ENCODE data around the gene SMARCB1.
A peak's percentile ranks its signal among the peaks of the same experiment; 100 is the strongest.

Gene SMARCB1

DNA sequence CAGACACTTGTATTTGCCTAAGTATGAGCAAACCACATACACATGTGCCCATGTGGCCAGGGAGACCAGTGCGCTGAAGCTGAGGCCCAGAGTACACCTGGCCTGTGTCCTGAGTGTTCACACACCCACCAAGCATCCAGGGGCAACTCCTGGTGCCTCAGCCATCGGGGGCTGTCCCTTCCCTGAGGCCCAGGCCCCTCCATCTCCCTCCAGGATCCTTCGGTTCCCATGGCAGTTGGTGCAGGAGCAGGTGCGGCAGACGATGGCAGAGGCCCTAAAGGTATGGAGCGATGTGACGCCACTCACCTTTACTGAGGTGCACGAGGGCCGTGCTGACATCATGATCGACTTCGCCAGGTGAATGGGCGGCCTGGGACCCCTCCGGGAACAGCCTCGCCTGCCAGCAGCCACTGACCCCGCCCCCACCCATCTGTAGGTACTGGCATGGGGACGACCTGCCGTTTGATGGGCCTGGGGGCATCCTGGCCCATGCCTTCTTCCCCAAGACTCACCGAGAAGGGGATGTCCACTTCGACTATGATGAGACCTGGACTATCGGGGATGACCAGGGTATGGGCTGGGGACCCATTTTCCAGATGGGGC lies 6.5 kb upstream of the SMARCB1 start:
- DNase-seq (ENCODE audit: low spot score), result no peak

DNA sequence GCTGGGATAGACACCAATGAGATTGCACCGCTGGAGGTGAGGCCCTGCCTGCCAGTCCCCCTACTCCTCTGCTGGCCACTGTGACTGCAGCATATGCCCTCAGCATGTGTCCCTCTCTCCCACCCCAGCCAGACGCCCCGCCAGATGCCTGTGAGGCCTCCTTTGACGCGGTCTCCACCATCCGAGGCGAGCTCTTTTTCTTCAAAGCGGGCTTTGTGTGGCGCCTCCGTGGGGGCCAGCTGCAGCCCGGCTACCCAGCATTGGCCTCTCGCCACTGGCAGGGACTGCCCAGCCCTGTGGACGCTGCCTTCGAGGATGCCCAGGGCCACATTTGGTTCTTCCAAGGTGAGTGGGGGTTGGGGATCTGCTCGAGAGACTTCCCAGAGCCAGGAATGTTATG lies 5.7 kb upstream of the SMARCB1 start:
- no peak for DNase-seq (ENCODE audit: low spot score)

DNA sequence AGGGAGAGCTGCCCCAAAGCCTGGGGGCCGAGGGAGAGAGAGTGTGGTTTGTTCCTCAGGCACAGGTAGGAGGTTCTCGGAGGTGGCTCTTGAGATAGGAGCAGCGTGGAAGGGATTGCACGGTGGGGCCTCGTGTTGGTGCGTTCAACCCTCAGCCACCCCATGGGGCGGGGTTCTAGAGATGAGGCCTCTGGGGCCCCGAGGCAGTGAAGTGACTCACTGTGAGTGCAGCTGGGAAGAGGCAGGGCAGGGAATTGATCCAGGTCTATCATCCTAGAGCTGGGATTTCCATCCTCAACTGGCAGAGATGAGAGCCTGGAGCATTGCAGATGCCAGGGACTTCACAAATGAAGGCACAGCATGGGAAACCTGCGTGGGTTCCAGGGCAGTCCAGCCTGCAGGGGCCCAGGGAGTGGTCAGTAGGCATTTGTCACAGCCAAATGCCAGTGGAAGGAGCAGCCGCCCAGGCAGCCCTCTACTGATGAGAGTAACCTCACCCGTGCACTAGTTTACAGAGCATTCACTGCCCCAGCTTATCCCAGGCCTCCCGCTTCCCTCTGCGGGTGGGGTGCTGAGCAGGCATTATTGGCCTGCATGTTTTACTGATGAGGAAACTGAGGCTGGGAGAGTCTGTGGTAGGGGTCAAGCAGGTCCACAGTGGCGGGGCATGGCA lies 5.1 kb upstream of the SMARCB1 start:
- peak; percentile 28 for DNase-seq (ENCODE audit: low spot score)

- DNase-seq (ENCODE audit: low spot score), result no peak
These were observed 4.5 kb upstream of the SMARCB1 start for GRCh38 chr22:23782252-23782651.

GRCh38 chr22:23782703-23783102 lies 4.1 kb upstream of the SMARCB1 start:
- no peak for DNase-seq (ENCODE audit: low spot score)

DNA sequence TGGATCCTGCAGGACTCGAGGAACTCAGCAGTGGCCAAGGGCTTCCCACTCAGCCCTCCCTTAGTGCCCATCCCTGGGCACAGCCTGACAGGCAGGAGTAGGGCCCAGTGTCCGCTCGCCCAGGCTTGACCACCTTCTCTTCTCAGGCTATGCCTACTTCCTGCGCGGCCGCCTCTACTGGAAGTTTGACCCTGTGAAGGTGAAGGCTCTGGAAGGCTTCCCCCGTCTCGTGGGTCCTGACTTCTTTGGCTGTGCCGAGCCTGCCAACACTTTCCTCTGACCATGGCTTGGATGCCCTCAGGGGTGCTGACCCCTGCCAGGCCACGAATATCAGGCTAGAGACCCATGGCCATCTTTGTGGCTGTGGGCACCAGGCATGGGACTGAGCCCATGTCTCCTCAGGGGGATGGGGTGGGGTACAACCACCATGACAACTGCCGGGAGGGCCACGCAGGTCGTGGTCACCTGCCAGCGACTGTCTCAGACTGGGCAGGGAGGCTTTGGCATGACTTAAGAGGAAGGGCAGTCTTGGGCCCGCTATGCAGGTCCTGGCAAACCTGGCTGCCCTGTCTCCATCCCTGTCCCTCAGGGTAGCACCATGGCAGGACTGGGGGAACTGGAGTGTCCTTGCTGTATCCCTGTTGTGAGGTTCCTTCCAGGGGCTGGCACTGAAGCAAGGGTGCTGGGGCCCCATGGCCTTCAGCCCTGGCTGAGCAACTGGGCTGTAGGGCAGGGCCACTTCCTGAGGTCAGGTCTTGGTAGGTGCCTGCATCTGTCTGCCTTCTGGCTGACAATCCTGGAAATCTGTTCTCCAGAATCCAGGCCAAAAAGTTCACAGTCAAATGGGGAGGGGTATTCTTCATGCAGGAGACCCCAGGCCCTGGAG lies 3.3 kb upstream of the SMARCB1 start:
- DNase-seq (ENCODE audit: low spot score), result no peak

DNA sequence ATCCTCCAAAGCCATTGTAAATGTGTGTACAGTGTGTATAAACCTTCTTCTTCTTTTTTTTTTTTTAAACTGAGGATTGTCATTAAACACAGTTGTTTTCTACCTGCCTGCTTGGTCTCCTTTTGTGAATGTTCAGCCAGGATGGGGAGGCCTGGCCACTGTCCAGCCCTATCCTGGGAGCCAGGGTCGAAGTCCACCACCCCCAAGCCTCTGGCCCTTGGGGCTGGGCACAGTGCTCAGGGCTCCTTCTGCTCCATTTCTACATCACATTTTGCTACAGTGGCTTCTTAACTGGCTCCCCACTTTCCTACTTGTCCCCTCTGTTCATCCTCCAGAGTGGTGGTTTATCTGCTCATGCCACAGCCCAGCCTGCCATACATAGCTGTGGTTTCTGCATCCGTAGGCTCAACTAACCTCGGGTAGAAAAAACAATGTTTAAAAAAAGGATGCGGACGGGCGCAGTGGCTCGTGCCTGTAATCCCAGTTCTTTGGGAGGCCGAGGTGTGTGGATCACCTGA lies 2.5 kb upstream of the SMARCB1 start:
- peak; percentile 49 for DNase-seq (ENCODE audit: low spot score)

DNA sequence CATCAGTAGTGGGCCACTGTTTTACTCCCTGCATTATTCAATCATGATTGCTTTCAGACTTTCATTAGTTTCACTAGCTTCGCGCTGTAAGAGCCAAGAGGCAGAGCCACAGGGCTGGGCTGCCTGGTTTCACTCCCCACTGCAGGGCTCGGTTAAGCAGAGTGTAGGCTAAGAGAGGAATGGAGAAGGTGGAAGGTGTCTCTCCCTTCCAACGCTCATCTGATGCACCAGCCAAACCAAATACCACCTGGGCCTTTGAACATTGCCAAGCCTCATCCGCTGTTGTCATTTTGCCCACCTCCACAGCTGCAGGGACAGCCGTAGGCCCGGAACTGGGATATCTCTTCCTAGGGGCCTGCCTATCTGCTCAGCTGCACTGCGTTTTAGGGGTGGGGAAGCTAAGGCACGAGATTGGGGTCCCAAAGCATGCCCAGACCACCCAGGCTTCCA lies 480 bp upstream of the SMARCB1 start:
- no peak for DNase-seq (ENCODE audit: low spot score)

DNA sequence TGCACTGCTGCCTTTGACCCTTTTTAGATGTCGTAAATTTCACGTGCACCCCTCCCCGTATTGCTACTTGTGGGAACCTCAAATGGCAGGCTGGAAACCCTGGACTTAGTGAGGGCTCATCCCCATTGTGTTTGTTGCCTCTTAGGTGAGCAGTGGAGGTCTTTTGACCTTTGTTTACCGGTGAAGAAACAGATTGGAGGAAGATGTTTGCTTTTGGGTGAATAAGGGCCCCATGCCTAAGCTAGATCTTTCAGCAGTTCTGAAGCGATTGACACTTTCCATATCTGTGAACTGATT lies 782 bp downstream of the SMARCB1 start:
- DNase-seq (ENCODE audit: low spot score), result no peak

DNA sequence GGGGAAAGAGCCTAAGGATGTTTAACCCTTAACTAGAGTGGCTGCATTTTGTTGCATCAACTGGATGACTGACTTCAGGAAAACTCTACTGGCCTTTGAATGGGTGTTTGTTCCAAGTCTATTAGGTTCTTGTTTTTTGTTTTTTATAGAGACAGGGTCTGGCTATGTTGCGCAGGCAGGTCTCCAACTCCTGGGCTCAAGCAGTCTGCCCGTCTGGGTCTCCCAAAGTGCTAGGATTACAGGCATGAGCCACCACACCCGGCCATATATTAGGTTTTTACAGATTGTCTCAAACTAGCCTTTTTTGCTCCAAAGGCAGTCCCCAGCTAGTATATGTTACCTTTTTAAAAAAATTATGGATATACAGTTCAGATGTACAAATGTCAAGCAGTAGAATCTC lies 1.1 kb downstream of the SMARCB1 start:
- no peak for DNase-seq (ENCODE audit: low spot score)

DNA sequence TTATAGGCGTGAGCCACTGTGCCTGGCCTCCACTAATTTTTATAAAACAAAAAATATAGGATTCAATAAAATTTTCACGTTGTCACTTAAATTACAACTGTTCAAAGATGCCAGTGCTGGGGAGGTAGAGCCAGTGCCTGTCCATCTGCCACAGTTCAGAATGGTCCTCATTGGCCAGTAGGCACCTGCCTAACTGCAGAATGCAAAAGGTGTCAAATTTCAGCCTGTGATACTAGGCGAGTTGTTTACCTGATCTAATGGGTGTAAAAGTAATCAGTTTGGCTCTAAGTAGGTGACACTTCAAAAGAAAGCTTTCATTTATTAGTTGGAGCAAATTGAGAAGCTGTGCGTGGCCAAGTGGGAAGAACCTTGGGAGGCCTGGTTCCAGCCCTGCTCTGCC lies 2.4 kb downstream of the SMARCB1 start:
- no peak for DNase-seq (ENCODE audit: low spot score)

DNA sequence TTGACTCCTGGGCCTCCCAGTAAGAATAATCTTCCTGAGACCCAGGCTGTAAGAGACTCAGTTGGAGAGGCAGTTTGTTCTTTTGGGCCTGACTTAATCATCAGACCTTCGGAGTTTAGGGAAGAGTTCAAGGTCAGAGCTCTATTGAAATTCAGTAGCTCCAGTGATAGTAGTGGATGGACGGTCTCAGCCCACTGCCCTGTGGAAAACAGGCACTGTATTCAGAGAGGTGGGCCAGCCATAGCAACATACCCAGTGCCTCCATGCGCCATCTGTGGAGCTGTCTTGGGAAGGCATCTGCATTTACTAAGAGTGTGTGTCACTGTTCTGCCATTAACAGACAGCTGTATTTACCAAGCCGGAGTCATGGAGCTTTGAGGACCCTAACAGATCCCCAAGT lies 2.9 kb downstream of the SMARCB1 start:
- no peak for DNase-seq (ENCODE audit: low spot score)

- no peak for DNase-seq (ENCODE audit: low spot score)
These were observed 4.3 kb downstream of the SMARCB1 start for GRCh38 chr22:23790819-23791737.

DNA sequence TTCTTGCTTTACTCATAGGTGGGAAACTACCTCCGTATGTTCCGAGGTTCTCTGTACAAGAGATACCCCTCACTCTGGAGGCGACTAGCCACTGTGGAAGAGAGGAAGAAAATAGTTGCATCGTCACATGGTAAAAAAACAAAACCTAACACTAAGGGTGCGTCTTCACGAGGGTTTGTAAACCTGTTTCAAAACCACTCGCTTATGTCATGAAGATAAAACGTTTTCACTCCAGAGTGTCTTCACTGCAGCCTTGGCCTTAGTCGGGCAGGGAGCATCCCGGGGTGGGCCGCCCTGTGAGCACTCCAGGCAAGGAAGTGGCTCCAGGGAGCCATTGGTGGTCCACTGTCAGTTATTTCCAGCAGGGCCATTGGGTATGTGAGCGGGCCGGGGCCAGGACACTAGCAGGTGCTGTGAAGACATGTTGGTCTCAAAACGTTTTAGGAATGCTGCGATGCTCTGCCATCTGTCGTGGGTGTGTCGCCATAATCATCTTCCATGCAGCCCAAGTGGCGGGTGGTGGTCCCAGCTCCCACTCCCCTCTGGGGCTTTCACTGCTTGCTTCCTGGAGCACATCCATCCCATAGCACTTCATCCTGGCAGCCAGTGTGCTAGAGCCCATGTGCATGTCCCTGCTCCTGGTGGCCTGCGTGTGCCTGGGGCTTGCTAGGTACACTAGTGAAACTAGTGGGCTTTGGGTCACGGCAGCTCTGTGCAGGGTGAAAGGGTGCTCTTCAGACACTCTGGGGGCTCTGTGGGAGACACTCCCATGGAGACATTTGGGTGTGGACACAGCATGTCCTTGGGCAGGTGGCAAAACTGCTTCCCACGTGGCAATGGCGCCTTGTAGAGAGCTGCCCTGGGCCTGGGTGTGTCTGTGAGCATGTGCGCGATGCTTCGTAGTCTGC lies 5.2 kb downstream of the SMARCB1 start:
- no peak for DNase-seq (ENCODE audit: low spot score)

- no peak for DNase-seq (ENCODE audit: low spot score)
These were observed 6.6 kb downstream of the SMARCB1 start for GRCh38 chr22:23793326-23793725.

GRCh38 chr22:23796461-23796860 lies 9.7 kb downstream of the SMARCB1 start:
- DNase-seq (ENCODE audit: low spot score), result no peak

DNA sequence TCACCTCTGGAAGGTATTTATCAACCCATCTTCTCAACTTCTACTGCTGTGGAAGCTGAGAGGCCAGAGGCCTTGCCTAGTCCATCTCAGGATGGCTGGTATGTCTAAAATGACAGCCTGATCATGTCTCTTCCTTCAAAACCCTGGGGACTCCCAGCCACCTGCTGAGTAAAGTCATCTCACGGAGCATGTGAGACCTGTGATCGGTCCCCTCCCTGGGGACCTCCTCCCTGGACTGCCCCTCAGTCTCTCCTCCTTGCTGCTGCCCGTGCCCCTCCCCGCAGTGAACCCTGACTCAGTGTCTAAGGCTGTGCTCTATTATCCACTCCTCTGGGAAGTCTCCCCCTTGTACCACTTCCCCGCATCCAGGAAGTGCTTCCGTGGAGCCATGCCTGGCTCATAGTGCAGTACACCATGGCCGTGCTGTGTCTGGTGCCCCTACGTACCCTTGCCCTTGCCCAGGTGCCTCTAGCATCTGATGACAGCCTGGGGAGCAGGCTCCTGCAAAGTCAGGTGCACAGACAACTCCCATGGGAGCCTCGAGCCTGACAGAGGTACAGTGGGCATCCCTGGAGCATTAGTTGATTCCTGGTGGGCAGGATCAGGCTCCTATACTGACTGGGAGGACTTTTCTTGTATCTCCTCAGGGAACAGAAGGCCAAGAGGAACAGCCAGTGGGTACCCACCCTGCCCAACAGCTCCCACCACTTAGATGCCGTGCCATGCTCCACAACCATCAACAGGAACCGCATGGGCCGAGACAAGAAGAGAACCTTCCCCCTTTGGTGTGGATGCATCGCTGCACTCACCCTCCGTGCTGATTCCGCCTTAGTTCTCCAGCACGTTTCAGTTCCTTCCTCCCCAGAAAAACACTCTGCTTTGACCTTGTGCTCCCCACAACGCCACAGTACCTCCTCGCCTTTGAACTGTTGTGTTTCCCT lies 13.8 kb downstream of the SMARCB1 start:
- no peak for DNase-seq (ENCODE audit: low spot score)

GRCh38 chr22:23801238-23801821 lies 14.6 kb downstream of the SMARCB1 start:
- DNase-seq (ENCODE audit: low spot score), result no peak

DNA sequence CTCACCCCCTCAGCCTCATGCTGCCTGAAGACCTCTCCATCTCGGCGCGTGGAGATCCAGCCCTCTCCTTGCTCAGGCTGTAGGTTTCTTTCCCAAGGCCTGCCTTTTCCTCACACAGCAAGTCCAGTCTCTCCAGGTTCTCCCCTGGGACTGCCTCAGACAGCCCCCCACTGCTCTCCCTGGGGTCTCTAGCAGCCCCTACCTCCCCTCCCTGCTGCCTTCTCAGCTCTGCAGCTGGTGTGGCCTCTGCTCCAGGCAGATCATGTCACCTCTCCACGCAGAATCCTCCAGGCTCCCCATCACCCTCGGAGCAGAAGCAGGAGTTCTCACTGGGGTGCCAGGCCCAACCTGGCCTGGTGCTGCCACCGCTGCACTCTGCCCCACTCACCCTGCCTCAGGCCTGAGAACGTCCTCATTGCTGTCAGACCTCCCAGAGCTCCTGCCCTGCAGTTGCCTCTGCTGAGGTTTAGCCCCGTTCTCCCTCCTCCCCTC lies 15.2 kb downstream of the SMARCB1 start:
- no peak for DNase-seq (ENCODE audit: low spot score)

Data from kidney tubule cell (primary cell).